ENCODE results near the gene ITPR2.
"Not testable (repeated sequence)": the region's sequence is repeated elsewhere in the genome, so short reads cannot be mapped to it uniquely, and the experiment has no call there.

The ITPR2 gene

GRCh38 chr12:26790645-26790994 is 42.4 kb downstream of the ITPR2 start:
- DNase-seq (ENCODE audit: extremely low spot score) = no peak
- no peak for TF ChIP-seq CTCF (IDR thresholded peaks at IDR 0.05; ENCODE audit: control extremely low read depth, extremely low read depth, low read depth, missing control alignments)
- ChIA-PET CTCF (interaction anchor here (1.3 to 1.5 kb wide), 2 partner anchors 8 to 15 kb away, joined by 3 to 4 read pairs; no protein-coding TSS in a partner anchor), POLR2A (no interaction called here)

DNA sequence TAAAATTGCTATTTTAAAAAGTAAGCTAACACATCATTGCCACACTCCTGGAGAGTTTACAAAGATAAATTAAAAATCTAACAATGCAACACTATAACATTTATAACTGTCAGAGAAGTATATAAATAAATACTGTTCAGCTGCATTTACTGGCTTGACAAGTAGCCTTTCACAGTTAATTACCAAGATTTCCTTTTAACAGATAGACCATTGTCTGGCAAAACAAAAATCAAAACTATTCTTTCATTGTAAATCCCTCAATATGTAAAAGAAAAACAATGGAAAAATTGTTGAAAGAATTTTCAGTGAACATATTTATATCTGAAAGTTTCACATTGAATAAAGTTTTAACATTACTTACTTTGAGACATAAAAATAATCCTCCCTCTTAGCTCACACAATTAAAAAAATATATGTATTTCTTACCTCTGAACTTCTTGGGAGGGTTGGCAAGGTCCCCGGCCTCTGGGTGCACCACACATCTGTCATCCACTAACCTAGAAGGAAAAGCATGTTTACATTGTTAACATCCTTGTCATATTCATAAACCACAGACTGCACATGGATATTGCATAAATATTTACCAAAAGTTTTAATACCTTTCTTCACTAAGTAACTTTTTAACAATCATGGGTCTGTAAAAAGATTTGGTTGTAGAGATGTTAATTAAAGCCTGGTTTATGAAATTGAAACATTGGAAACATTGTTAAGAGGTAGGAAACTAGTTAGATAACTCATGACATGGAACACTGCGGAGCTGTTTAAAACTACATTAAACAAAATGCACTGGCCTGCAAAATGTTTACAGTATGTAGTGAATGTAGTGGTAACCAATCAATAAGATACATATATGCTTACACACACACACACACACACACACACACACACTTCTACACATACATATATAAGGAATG is 43.0 kb downstream of the ITPR2 start:
- CTCF ChIA-PET = interaction anchor here (0.9 to 2.1 kb wide), 5 partner anchors 8 to 30 kb away, joined by 3 to 5 read pairs (median 4); no protein-coding TSS in a partner anchor
- DNase-seq (ENCODE audit: extremely low spot score) = no peak
- no peak for TF ChIP-seq CTCF (IDR thresholded peaks at IDR 0.05; ENCODE audit: control extremely low read depth, extremely low read depth, low read depth, missing control alignments)
- POLR2A ChIA-PET = no interaction called here

- ChIA-PET POLR2A (no interaction called here), CTCF (interaction anchor here (0.9 to 1.1 kb wide), 4 partner anchors 11 to 98 kb away, joined by 3 to 4 read pairs (median 3); no protein-coding TSS in a partner anchor)
- DNase-seq (ENCODE audit: extremely low spot score) = no peak
- TF ChIP-seq CTCF (IDR thresholded peaks at IDR 0.05; ENCODE audit: control extremely low read depth, extremely low read depth, low read depth, missing control alignments) = no peak
Measured at GRCh38 chr12:26786865-26787514, 46.0 kb downstream of the ITPR2 start.

DNA sequence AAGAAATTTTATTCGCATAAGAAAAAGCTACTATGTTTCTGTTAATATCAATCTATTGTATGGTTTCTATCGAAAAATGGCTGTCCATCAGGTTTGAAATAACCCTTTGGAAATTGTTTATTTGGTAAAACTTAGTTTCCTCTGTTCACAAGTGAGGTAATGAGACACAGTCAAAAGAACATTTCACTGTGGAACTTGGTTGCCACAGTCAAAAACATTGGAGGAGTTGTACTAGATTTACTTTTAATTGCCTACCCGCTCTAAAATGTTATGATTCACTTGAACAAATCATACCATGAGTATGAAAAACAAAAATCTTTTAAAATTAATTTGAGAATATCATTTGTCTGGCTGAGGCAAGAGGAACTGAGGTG is 46.5 kb downstream of the ITPR2 start:
- POLR2A ChIA-PET = no interaction called here
- DNase-seq (ENCODE audit: extremely low spot score) = no peak
- CTCF ChIA-PET = interaction anchor here (0.9 to 1.1 kb wide), 4 partner anchors 11 to 99 kb away, joined by 3 to 4 read pairs (median 3); no protein-coding TSS in a partner anchor
- TF ChIP-seq CTCF (IDR thresholded peaks at IDR 0.05; ENCODE audit: control extremely low read depth, extremely low read depth, low read depth, missing control alignments) = no peak

DNA sequence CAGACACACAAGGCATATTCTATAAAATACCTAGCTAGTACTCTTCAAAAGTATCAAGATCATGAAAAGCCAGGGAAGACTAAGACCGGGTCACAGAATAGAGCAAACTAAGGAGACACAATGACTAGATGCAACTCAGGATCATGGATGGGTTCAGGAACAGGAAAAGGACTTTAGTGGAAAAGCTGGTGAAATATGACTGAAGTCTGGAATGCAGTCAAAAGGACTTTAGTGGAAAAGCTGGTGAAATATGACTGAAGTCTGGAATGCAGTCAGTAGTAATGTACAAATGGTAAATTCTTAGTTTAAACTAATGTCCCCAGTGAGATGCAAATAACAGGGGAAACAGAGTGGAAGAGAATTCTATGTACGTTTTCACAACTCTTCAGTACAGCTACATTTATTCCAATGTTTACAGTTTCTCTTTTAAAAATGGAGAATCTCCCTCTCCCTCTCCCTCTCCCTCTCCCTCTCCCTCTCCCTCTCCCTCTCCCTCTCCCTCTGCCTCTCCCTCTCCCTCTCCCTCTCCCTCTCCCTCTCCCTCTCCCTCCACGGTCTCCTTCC is 49.1 kb downstream of the ITPR2 start:
- ChIA-PET POLR2A (interaction anchor here (0.5 kb wide), 1 partner anchor 27 kb away, joined by 3 read pairs; no protein-coding TSS in a partner anchor), CTCF (interaction anchor here (1.5 kb wide), 1 partner anchor 9 kb away, joined by 3 read pairs; no protein-coding TSS in a partner anchor)
- not testable (repeated sequence) for DNase-seq (ENCODE audit: extremely low spot score)

GRCh38 chr12:26783131-26783526 is 49.9 kb downstream of the ITPR2 start:
- no peak for TF ChIP-seq CTCF (IDR thresholded peaks at IDR 0.05; ENCODE audit: control extremely low read depth, extremely low read depth, low read depth, missing control alignments)
- CTCF ChIA-PET = interaction anchor here (1.0 to 1.5 kb wide), 2 partner anchors 10 to 13 kb away, joined by 3 read pairs; no protein-coding TSS in a partner anchor
- POLR2A ChIA-PET = no interaction called here
- no peak for DNase-seq (ENCODE audit: extremely low spot score)

All from GM10248 (cell line).